SK-N-SH (cell line): Measurements from ENCODE around the gene GNA15.

Experiments
- TAF1 ChIP-seq: IDR thresholded peaks from 2 replicates; pipeline ENCODE4 v1.6.1; 2012; ENCODE audit warnings: low read depth, mild to moderate bottlenecking, low read length, moderate library complexity, borderline replicate concordance
- ZBTB33 ChIP-seq: IDR thresholded peaks from 2 replicates; pipeline ENCODE4 v1.4.0; 2012; ENCODE audit warnings: low read depth, borderline replicate concordance

- TF ChIP-seq ZBTB33 (no peak), TAF1 (no peak)
Measured at GRCh38 chr19:3161453-3161852, 25.6 kb downstream of the GNA15 start.
